Measurements from ENCODE around the gene RHOH.

The RHOH gene

DNA sequence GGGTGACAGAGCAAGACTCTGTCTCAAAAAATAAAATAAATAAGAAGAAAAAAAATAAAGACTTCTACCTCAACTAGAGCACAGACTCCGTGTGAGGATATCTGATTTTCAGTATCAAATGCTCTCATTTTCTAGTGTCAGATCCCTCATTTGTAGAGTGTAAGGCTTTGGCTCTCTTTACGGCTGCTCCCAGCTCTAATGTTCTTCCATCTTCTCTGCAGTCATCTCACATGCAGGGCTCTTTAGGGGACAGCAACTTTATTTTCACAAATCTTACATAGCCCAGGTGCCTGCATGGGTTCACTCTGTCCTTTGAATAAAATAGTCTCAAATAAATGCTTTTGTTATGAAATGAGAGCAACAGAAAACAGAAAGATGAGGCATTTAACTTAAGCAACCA is 19.2 kb upstream of the RHOH start:
- no peak overlapping the region for H3K4me3 ChIP-seq (ENCODE audit: low read length)
- no peaks in the 10 kb centered on the region for H3K27me3 ChIP-seq (ENCODE audit: control insufficient read depth, insufficient read depth, low read length)
- H3K9ac ChIP-seq (ENCODE audit: low read length), result no peak overlapping the region
- H3K36me3 ChIP-seq (ENCODE audit: control insufficient read depth, insufficient read depth, low read length), result no peaks in the 10 kb centered on the region
- H3K4me1 ChIP-seq (ENCODE audit: control insufficient read depth, insufficient read depth, low read length), result no peaks in the 10 kb centered on the region
- no peaks in the 10 kb centered on the region for H3K9me3 ChIP-seq (ENCODE audit: control insufficient read depth, low read length)

DNA sequence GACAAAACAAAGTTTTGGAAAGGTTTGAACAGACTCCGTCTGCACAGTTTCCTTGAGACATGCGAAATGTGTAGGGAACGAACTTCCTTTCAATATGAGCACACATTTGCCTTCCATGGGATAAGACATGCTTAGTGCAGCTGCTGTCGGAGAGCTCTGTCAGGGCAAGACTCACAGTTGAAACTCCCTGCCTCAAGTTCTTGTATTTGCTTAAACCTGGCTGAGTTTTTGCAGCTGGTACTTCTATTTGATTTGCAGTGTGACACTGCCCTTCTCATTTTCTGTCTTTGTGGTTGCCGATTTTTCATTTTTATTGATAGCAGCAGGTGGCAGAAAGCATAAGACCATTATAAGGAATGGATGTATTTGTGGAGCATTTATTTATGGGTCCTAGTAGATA is 18.2 kb upstream of the RHOH start:
- no peaks in the 10 kb centered on the region for H3K4me1 ChIP-seq (ENCODE audit: control insufficient read depth, insufficient read depth, low read length)
- no peaks in the 10 kb centered on the region for H3K36me3 ChIP-seq (ENCODE audit: control insufficient read depth, insufficient read depth, low read length)
- H3K4me3 ChIP-seq (ENCODE audit: low read length), result no peak overlapping the region
- H3K9ac ChIP-seq (ENCODE audit: low read length), result no peak overlapping the region
- no peaks in the 10 kb centered on the region for H3K27me3 ChIP-seq (ENCODE audit: control insufficient read depth, insufficient read depth, low read length)
- H3K9me3 ChIP-seq (ENCODE audit: control insufficient read depth, low read length), result no peaks in the 10 kb centered on the region

DNA sequence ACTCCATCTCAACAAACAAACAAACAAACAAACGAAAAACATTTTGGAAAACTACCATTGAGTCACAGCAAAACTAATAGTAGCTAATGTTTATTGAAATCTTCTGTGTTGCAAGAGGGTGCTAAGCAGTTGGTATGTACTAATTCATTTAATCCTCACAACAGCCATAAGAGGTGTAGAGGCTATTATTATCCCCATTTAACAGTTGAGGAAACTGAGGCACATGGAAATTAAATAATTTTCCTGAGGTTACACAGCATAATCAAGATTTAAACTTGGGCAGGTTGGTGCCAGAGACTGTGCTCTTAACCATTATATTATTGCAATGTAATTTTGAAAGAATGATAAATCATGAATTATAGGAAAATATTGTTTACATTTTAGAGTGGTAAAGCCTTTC is 17.5 kb upstream of the RHOH start:
- no peak overlapping the region for H3K9ac ChIP-seq (ENCODE audit: low read length)
- no peaks in the 10 kb centered on the region for H3K27me3 ChIP-seq (ENCODE audit: control insufficient read depth, insufficient read depth, low read length)
- no peak overlapping the region for H3K4me3 ChIP-seq (ENCODE audit: low read length)
- no peaks in the 10 kb centered on the region for H3K36me3 ChIP-seq (ENCODE audit: control insufficient read depth, insufficient read depth, low read length)
- H3K9me3 ChIP-seq (ENCODE audit: control insufficient read depth, low read length), result no peaks in the 10 kb centered on the region
- no peaks in the 10 kb centered on the region for H3K4me1 ChIP-seq (ENCODE audit: control insufficient read depth, insufficient read depth, low read length)

DNA sequence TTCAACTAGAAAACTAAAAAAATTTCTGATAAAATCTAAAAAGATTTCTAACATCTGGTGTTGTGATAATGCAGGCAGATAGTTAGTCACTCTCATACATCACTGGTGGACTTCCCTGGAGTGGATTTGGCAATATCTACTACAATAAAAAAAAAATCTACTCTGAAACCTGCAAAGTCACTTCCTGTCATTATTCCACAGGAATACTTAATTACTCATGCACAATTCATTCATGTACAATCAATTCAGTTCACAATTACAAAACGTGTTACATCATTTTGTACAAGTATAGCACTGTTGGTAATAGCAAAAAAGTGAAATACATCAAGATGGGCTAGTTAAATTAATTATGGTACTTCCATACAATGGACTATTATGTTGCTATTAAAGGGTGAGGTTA is 16.5 kb upstream of the RHOH start:
- Histone ChIP-seq H3K9me3 (ENCODE audit: control insufficient read depth, low read length) (no peaks in the 10 kb centered on the region), H3K4me1 (ENCODE audit: control insufficient read depth, insufficient read depth, low read length) (no peaks in the 10 kb centered on the region), H3K4me3 (ENCODE audit: low read length) (no peak overlapping the region), H3K36me3 (ENCODE audit: control insufficient read depth, insufficient read depth, low read length) (no peaks in the 10 kb centered on the region), H3K27me3 (ENCODE audit: control insufficient read depth, insufficient read depth, low read length) (no peaks in the 10 kb centered on the region), H3K9ac (ENCODE audit: low read length) (no peak overlapping the region)

DNA sequence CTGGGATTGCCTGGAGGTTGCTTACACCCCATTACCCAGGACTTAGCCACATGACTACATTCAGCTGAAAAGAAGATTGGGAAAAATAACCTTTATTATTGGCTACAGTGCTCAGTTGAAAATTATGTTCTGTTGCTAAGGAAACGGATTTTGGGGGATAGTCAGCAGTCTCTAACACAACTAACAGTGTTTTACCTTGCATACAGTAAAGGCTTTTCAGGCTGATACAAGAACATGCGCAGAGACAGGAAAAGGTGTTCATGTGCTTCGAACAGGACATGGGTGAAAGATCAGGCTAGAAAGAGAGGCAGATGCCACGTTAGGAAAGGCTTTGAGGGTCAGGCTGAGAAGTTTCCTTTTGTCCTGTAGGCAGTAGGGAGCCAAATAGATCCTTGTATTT is 14.8 kb upstream of the RHOH start:
- Histone ChIP-seq H3K27me3 (ENCODE audit: control insufficient read depth, insufficient read depth, low read length) (no peaks in the 10 kb centered on the region), H3K36me3 (ENCODE audit: control insufficient read depth, insufficient read depth, low read length) (no peaks in the 10 kb centered on the region), H3K4me3 (ENCODE audit: low read length) (no peak overlapping the region), H3K4me1 (ENCODE audit: control insufficient read depth, insufficient read depth, low read length) (no peaks in the 10 kb centered on the region), H3K9me3 (ENCODE audit: control insufficient read depth, low read length) (no peaks in the 10 kb centered on the region), H3K9ac (ENCODE audit: low read length) (no peak overlapping the region)

DNA sequence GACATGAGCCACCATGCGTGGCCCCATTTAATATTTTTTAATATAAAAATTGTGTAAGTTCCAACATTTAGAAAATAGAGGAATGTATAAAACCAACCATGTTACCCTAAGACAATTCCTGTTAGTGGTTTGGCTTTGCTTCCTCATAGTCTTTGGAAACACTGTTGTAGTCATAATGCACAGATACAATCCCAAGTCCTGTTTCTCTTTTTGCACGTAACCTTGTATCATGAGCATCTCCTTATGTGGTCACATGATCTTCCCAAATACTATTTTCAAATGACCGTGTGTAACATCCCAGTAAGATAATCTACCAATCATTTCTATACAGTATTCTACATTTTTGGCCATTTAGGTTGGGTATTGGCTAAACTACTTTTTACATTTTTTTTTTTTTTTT is 13.9 kb upstream of the RHOH start:
- Histone ChIP-seq H3K27me3 (ENCODE audit: control insufficient read depth, insufficient read depth, low read length) (no peaks in the 10 kb centered on the region), H3K4me3 (ENCODE audit: low read length) (no peak overlapping the region), H3K9me3 (ENCODE audit: control insufficient read depth, low read length) (no peaks in the 10 kb centered on the region)

DNA sequence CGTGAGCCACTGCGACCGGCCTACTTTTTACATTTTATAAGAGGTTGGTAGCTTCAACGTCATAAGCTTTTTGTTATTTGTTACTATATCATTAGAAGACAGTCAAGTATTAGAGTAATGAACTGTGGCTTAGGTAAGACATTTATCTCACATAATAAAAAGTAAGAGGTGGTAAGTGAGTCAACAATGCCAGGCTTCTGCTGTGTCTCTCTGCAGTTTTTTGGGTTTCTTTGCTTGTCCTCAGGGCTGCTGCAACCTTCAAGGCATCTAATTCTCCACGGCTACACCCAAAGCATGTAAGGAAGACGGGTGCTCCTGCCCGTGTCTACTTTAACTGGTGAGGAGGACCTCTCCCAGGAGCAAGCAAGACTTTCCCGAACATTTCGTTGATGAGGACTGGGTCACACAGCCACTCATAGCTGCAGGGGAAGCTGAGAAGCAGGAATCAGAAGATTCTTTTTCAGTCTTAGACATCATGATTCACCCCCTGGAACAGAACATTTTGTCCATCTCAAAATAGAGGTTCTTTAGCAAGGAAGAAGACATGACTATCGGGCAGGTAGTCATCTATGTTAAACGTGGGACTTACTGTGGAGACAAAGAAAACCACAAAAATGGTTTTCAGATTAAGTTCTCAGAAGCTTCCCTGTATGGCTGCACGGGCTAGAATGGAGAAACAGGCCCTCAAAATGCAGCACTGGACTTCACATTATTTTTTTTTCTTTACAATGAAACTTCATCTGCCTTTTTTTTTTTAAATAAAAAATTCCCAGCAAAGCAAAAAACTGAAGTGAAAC is 13.0 kb upstream of the RHOH start:
- H3K4me3 ChIP-seq (ENCODE audit: low read length), result no peak overlapping the region
- H3K9ac ChIP-seq (ENCODE audit: low read length), result no peak overlapping the region
- no peaks in the 10 kb centered on the region for H3K9me3 ChIP-seq (ENCODE audit: control insufficient read depth, low read length)
- H3K27me3 ChIP-seq (ENCODE audit: control insufficient read depth, insufficient read depth, low read length), result no peaks in the 10 kb centered on the region
- H3K36me3 ChIP-seq (ENCODE audit: control insufficient read depth, insufficient read depth, low read length), result no peaks in the 10 kb centered on the region
- no peaks in the 10 kb centered on the region for H3K4me1 ChIP-seq (ENCODE audit: control insufficient read depth, insufficient read depth, low read length)

More for the DNA sequence above, 13.9 kb upstream of the RHOH start:
- Histone ChIP-seq H3K4me1 (ENCODE audit: control insufficient read depth, insufficient read depth, low read length) (no peaks in the 10 kb centered on the region), H3K36me3 (ENCODE audit: control insufficient read depth, insufficient read depth, low read length) (no peaks in the 10 kb centered on the region), H3K9ac (ENCODE audit: low read length) (no peak overlapping the region)

DNA sequence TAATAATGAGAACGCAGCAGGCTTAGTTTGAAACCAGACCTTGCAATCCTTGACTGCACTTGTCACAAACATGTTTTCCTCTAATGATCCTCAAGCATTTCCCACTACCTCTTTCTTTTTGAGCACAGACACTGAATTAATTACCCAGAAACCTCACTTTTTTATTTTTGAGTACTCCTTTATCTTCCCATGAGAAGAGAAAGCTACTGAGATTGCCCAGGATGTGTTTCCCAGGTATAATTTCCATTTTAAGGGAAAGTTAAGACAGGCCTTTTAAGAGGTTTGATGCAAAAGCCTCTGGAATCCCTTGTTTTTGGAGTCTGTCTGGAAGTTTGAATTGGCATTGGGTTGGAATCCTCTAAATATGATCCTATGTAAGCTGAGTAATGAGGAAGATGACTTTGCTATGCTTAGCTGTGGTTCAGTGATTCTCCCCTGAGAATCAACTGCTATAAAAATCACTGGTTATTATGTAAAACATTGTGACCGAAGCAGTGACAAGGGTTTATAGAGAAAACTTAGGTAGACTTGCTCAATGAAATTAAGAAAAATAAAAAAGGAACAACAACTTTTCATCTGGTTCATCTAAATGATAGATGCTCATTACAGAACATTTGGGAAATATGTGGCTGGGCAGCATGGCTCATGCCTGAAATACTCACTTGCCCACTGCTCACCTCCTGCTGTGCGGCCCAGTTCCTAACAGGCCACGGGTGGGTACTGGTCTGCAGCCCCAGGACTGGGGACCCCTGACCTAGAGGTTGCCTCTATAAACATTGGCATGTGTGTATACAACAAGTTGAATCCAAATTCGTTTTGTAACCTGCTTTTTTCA is 10.8 kb upstream of the RHOH start:
- H3K9ac ChIP-seq (ENCODE audit: low read length), result no peak overlapping the region
- no peaks in the 10 kb centered on the region for H3K27me3 ChIP-seq (ENCODE audit: control insufficient read depth, insufficient read depth, low read length)
- H3K4me1 ChIP-seq (ENCODE audit: control insufficient read depth, insufficient read depth, low read length), result peaks cover 21% of the 10 kb centered on the region
- H3K36me3 ChIP-seq (ENCODE audit: control insufficient read depth, insufficient read depth, low read length), result no peaks in the 10 kb centered on the region
- no peaks in the 10 kb centered on the region for H3K9me3 ChIP-seq (ENCODE audit: control insufficient read depth, low read length)
- no peak overlapping the region for H3K4me3 ChIP-seq (ENCODE audit: low read length)

DNA sequence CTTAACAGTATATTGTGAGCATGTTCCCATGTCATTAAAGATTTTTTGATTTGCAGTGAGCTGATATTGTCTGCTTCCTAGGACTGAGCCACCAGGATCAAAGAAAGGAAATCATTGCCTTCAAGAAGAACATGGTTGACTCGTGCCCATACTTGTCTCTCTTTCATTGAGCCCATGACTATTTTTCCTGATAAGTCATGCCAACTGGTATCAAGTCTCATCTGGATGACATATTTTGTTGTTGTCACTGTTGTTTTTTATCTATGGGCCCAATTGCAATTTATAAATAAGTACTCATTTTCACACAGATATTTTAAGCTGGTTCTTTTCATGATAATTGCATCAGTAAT is 10.2 kb upstream of the RHOH start:
- Histone ChIP-seq H3K9me3 (ENCODE audit: control insufficient read depth, low read length) (no peaks in the 10 kb centered on the region), H3K27me3 (ENCODE audit: control insufficient read depth, insufficient read depth, low read length) (no peaks in the 10 kb centered on the region), H3K4me3 (ENCODE audit: low read length) (no peak overlapping the region), H3K9ac (ENCODE audit: low read length) (no peak overlapping the region), H3K36me3 (ENCODE audit: control insufficient read depth, insufficient read depth, low read length) (no peaks in the 10 kb centered on the region), H3K4me1 (ENCODE audit: control insufficient read depth, insufficient read depth, low read length) (peaks cover 26% of the 10 kb centered on the region)

DNA sequence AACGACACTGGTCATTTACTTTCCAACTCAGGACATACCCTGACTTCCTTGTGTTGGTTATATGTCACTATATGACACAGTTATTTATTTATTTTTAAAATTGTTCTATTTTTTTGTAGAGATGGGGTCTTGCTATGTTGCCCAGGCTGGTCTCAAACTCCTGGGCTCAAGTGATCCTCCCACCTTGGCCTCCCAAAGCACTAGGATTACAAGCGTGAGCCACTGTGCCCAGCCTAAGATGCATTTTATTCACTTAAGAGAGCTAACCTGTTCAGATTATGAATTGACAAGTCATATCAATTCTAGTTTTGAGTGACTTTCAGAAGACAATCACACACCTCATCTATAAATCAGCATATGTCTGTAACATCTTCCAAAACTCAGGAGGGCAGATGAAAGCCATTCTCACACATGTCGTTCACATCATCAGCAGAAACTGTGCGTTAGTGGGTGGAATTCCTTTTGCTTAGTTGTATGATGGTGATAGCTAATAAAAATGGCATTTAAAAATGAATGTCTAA is 9.4 kb upstream of the RHOH start:
- Histone ChIP-seq H3K27me3 (ENCODE audit: control insufficient read depth, insufficient read depth, low read length) (no peaks in the 10 kb centered on the region), H3K36me3 (ENCODE audit: control insufficient read depth, insufficient read depth, low read length) (no peaks in the 10 kb centered on the region), H3K9me3 (ENCODE audit: control insufficient read depth, low read length) (no peaks in the 10 kb centered on the region), H3K4me3 (ENCODE audit: low read length) (no peak overlapping the region), H3K4me1 (ENCODE audit: control insufficient read depth, insufficient read depth, low read length) (peaks cover 34% of the 10 kb centered on the region), H3K9ac (ENCODE audit: low read length) (no peak overlapping the region)

DNA sequence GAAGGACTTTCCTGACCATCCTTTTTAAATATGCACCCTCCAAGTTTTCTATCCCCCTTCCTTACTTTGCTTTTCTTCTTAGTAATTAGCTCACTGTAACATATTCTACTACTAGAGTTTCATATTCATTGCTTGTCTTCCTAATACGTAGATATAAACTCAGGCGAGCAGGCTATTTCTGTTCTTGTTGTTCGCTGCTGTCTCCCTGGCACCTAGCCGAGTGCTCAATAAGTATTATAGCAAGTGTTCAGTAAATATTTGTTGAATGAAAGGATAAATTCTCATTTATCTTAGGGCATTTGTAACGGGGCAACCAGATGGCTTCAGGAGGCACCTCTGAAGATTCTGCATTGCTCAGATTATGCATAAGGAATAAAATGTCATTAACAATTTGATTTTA is 6.8 kb upstream of the RHOH start:
- peaks cover 57% of the 10 kb centered on the region for H3K4me1 ChIP-seq (ENCODE audit: control insufficient read depth, insufficient read depth, low read length)
- H3K9me3 ChIP-seq (ENCODE audit: control insufficient read depth, low read length), result no peaks in the 10 kb centered on the region
- H3K27me3 ChIP-seq (ENCODE audit: control insufficient read depth, insufficient read depth, low read length), result no peaks in the 10 kb centered on the region
- H3K4me3 ChIP-seq (ENCODE audit: low read length), result no peak overlapping the region
- no peaks in the 10 kb centered on the region for H3K36me3 ChIP-seq (ENCODE audit: control insufficient read depth, insufficient read depth, low read length)
- no peak overlapping the region for H3K9ac ChIP-seq (ENCODE audit: low read length)

DNA sequence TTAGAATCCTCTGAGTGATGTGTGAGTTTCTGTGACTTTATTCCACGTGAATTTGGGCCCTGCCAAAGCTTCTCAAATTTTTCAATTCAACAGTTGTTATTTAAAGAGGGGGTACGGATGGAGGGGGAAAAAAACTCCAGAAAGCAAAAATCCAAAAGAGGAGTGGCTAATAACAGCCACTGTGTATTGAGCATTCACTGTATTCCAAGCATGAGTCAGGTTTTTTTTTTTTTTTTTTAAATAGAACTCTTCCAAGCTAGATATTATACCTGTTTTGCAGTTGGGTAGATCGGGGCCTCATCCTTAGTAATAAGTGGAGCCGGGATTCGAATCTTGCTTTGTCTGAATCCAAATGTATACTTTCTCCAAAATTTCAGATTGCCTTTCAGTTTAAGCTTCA is 6.4 kb upstream of the RHOH start:
- H3K9ac ChIP-seq (ENCODE audit: low read length), result no peak overlapping the region
- H3K4me3 ChIP-seq (ENCODE audit: low read length), result no peak overlapping the region
- peaks cover 57% of the 10 kb centered on the region for H3K4me1 ChIP-seq (ENCODE audit: control insufficient read depth, insufficient read depth, low read length)
- H3K9me3 ChIP-seq (ENCODE audit: control insufficient read depth, low read length), result no peaks in the 10 kb centered on the region
- no peaks in the 10 kb centered on the region for H3K27me3 ChIP-seq (ENCODE audit: control insufficient read depth, insufficient read depth, low read length)
- no peaks in the 10 kb centered on the region for H3K36me3 ChIP-seq (ENCODE audit: control insufficient read depth, insufficient read depth, low read length)

Measured in mucosa of stomach (tissue), 1 donor.